Esophagus muscularis mucosa (tissue), 4 donors: Measurements from ENCODE around the gene DNAJA1. TPM values are rescaled to one million over a fixed set of nuclear protein-coding genes. Genes with fewer than 3 reads are reported as not detected.

Source experiments
- DNase-seq: peaks from one replicate; pipeline ENCODE4 v3.0.0-alpha.2; 2017; ENCODE audit errors: extremely low spot score
- H3K27ac ChIP-seq, 4 donors: fragments of 200-600 bp; sonication (generic); replicated peaks in 1 of 4; 1 replicate in 3 of 4; 2 replicates in 1 of 4; pipeline ENCODE4 v1.5.1; 2016 to 2019; ENCODE audit warnings: mild to moderate bottlenecking in 1 of 4
- H3K27me3 ChIP-seq, 4 donors: fragments of 200-600 bp; sonication (generic); one replicate each; pipeline versions ENCODE4 v1.5.1 to v1.6.0; 2016 to 2019
- H3K36me3 ChIP-seq, 4 donors: fragments of 200-600 bp; sonication (generic); one replicate each; pipeline ENCODE4 v1.5.1; 2016 to 2019
- H3K4me1 ChIP-seq, 4 donors: fragments of 200-600 bp; sonication (generic); one replicate each; pipeline ENCODE4 v1.5.1; 2016 to 2019
- H3K4me3 ChIP-seq, 4 donors: fragments of 200-600 bp; sonication (generic); 1 replicate in 2 of 4; 2 replicates in 2 of 4; pipeline ENCODE4 v1.5.1; 2016 to 2019; ENCODE audit warnings: mild to moderate bottlenecking in 4 of 4, moderate library complexity in 1 of 4
- H3K9me3 ChIP-seq, 4 donors: fragments of 200-600 bp; sonication (generic); 1 replicate in 3 of 4; 2 replicates in 1 of 4; pipeline ENCODE4 v1.5.1; 2016 to 2019
- EP300 ChIP-seq: sonication (generic); formaldehyde crosslinking; IDR thresholded peaks from one replicate; pipeline ENCODE4 v1.6.1; 2017; ENCODE audit warnings: antibody characterized with exemption
- POLR2A ChIP-seq: fragments of 450-650 bp; IDR thresholded peaks from one replicate; pipeline ENCODE4 v1.6.1; 2017; ENCODE audit warnings: antibody characterized with exemption, moderate library complexity, mild to moderate bottlenecking, low read depth
- POLR2AphosphoS5 ChIP-seq, 2 donors: sonication (generic); formaldehyde crosslinking; IDR thresholded peaks; one replicate each; pipeline ENCODE4 v1.6.1; 2017; ENCODE audit warnings: antibody characterized with exemption in 2 of 2
- WGBS: methylation state at CpG from one replicate; pipeline ENCODE4 v1.1.5; 2018; 5-methylcytosine and 5-hydroxymethylcytosine counted together
- intact Hi-C: fragments of 100-400 bp; cut with DNase I; formaldehyde crosslinking; loops from one replicate; pipeline ENCODE4 v1.15.1; 2023
- total RNA-seq, 4 donors: library from RNA; depleted of rRNA; stranded (reverse); fragments of >200 nt; gene quantifications; one replicate each; pipeline versions ENCODE4 v1.1.0 to v1.2.1, GENCODE V29; 2016
- TF ChIP-seq, protein P1 (sequence below), 3 experiments: fragments of 200-600 bp in 2 of 3; fragments of 450-650 bp in 1 of 3; sonication (generic) in 2 of 3; IDR thresholded peaks; one replicate each; pipeline ENCODE4 v1.5.1; 2017 to 2019; ENCODE audit warnings: antibody characterized with exemption in 3 of 3, mild to moderate bottlenecking in 2 of 3, moderate library complexity in 1 of 3

Gene DNAJA1
- total RNA-seq, 4 donors from 2014 or later = 60.9 to 102 (median 71.1) TPM

- intact Hi-C loops = no loop called here
- Histone ChIP-seq H3K9me3 (no peaks in the 10 kb centered on the region), H3K4me1 (peaks cover 0 to 15% (median 8%) of the 10 kb centered on the region in 4 donors), H3K27ac (no peak overlapping the region), H3K27me3 (no peaks in the 10 kb centered on the region), H3K36me3 (peaks cover 43 to 100% (median 91%) of the 10 kb centered on the region in 4 donors), H3K4me3 (no peak overlapping the region)
- TF ChIP-seq POLR2A = no peak
- TF ChIP-seq, protein P1, sequence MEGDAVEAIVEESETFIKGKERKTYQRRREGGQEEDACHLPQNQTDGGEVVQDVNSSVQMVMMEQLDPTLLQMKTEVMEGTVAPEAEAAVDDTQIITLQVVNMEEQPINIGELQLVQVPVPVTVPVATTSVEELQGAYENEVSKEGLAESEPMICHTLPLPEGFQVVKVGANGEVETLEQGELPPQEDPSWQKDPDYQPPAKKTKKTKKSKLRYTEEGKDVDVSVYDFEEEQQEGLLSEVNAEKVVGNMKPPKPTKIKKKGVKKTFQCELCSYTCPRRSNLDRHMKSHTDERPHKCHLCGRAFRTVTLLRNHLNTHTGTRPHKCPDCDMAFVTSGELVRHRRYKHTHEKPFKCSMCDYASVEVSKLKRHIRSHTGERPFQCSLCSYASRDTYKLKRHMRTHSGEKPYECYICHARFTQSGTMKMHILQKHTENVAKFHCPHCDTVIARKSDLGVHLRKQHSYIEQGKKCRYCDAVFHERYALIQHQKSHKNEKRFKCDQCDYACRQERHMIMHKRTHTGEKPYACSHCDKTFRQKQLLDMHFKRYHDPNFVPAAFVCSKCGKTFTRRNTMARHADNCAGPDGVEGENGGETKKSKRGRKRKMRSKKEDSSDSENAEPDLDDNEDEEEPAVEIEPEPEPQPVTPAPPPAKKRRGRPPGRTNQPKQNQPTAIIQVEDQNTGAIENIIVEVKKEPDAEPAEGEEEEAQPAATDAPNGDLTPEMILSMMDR (IDR thresholded peaks at IDR 0.05) = no peak
- no peak for TF ChIP-seq POLR2AphosphoS5 (IDR thresholded peaks at IDR 0.05)
- TF ChIP-seq EP300 = no peak
- WGBS = 93% methylated on average over 1 of the region's 1 CpG
- DNase-seq = no peak
Measured at GRCh38 chr9:33068991-33069390, 43.9 kb downstream of the DNAJA1 start.

- peaks cover 9 to 35% (median 26%) of the 10 kb centered on the region in 4 donors for H3K4me1 ChIP-seq
- WGBS = under 1% methylated on average over 29 of the region's 53 CpGs
- H3K4me3 ChIP-seq = peak within 1 kb of the TSS; percentile 70 to 83 (median 72)
- DNase-seq = peak; percentile 99
- H3K9me3 ChIP-seq = no peaks in the 10 kb centered on the region
- TF ChIP-seq EP300 (no peak), POLR2A (peak; percentile 48), POLR2AphosphoS5 (IDR thresholded peaks at IDR 0.05) (peak; percentile 97 to 98)
- TF ChIP-seq, protein P1 (IDR thresholded peaks at IDR 0.05) = no peak
- peak within 1 kb of the TSS; percentile 87 to 93 (median 90) for H3K27ac ChIP-seq
- intact Hi-C loops = no loop called here
- peaks cover 15 to 31% (median 22%) of the 10 kb centered on the region in 4 donors for H3K36me3 ChIP-seq
- no peaks in the 10 kb centered on the region for H3K27me3 ChIP-seq
Measured at GRCh38 chr9:33076046-33077004, 51.3 kb downstream of the DNAJA1 start, which contains the start of gene SMU1. SMU1 (minus strand) TSS chr9:33076674; CDS start chr9:33076608, 66 bp downstream.

- no peaks in the 10 kb centered on the region for H3K36me3 ChIP-seq
- peaks cover 5 to 23% (median 13%) of the 10 kb centered on the region in 4 donors for H3K4me1 ChIP-seq
- DNase-seq = no peak
- intact Hi-C loops = loop anchor here (2.0 kb wide), 1 partner anchor 90 kb away; no protein-coding TSS in a partner anchor
- no peaks in the 10 kb centered on the region for H3K27me3 ChIP-seq
- H3K9me3 ChIP-seq = peaks cover 0 to 2% (median under 1%) of the 10 kb centered on the region in 4 donors
- TF ChIP-seq, protein P1 (IDR thresholded peaks at IDR 0.05) = no peak
- TF ChIP-seq POLR2AphosphoS5 (IDR thresholded peaks at IDR 0.05) (no peak), EP300 (no peak), POLR2A (no peak)
- no peak overlapping the region for H3K4me3 ChIP-seq
- H3K27ac ChIP-seq = peak overlapping the region in 1 of 4 donors; percentile 49
- 69% methylated on average over 6 of the region's 6 CpGs for WGBS
Measured at GRCh38 chr9:33080534-33080933, 55.5 kb downstream of the DNAJA1 start.

DNA sequence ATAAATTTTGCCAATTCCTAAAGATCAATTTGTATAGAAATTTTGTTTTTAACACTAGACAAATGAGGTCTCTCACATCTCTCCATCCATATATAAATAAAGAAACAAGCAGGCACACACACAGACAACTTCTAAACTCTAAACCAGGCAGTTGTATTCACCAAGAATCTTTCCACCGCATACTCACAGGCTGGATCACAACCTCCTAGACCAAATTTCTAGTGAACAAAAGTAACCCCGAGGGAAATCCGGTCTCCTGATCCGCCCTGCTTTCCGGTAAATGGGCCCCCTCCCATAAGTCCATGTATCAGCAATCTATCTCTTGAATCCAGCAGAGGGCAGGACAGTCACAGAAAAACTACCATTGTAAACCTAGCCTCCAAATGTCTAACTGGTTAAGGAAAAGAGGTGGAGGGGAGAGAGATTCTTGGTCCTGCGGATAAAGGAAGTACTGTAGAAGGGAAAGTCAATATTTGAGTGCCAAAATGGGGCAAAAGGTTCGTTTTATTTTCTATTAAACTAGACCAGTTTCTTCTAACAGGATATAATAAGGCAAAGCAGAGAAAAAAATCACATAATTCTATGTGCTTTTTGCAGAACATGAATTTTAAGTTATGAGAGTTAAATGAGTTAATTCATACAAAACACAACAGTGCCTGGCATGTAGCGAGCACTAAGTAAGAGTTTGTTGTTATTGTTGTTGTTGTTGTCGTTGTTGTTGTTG is 56.2 kb downstream of the DNAJA1 start:
- intact Hi-C loops = loop anchor here (2.0 kb wide), 1 partner anchor 90 kb away; no protein-coding TSS in a partner anchor
- H3K27ac ChIP-seq = peak overlapping the region; percentile 0 to 49 (median 14)
- TF ChIP-seq POLR2AphosphoS5 (IDR thresholded peaks at IDR 0.05) (peak; percentile 43 to 66), EP300 (no peak), POLR2A (no peak)
- TF ChIP-seq, protein P1 (IDR thresholded peaks at IDR 0.05) = peak; percentile 71 to 90 (median 72)
- no peak for DNase-seq
- H3K27me3 ChIP-seq = no peaks in the 10 kb centered on the region
- peaks cover 0 to 8% (median 2%) of the 10 kb centered on the region in 4 donors for H3K9me3 ChIP-seq
- no peaks in the 10 kb centered on the region for H3K36me3 ChIP-seq
- H3K4me3 ChIP-seq = peak overlapping the region in 1 of 4 donors; percentile 23
- peaks cover 0 to 16% (median 9%) of the 10 kb centered on the region in 4 donors for H3K4me1 ChIP-seq
- 11% methylated on average over 9 of the region's 9 CpGs for WGBS
